Astrocyte (in vitro differentiated cells and primary cell): ENCODE results near the gene PPM1E. TPM values are rescaled to one million over a fixed set of nuclear protein-coding genes. Genes with fewer than 3 reads are reported as not detected.

Source experiments
- DNase-seq: peaks from one replicate; pipeline ENCODE4 v3.0.0-alpha.2; 2010; ENCODE audit warnings: low read depth
- FAIRE-seq: peaks from 2 replicates; lab custom pipeline; 2011; peaks lifted over from hg19 to GRCh38; lab: Jason Lieb, UNC
- H2AFZ ChIP-seq: 2 replicates; pipeline ENCODE4 v1.6.0; 2012; ENCODE audit warnings: low read depth, low read length, inconsistent platforms
- H3K27ac ChIP-seq: 2 replicates; pipeline ENCODE4 v1.5.1; 2011; ENCODE audit warnings: low read depth, low read length, inconsistent platforms
- H3K27me3 ChIP-seq: 2 replicates; pipeline ENCODE4 v1.6.0; 2011; ENCODE audit warnings: low read length, inconsistent platforms; ENCODE audit not compliant: insufficient read depth
- H3K36me3 ChIP-seq: 2 replicates; pipeline ENCODE4 v1.5.1; 2011; ENCODE audit warnings: low read length, inconsistent platforms; ENCODE audit not compliant: insufficient read depth
- H3K4me1 ChIP-seq: 2 replicates; pipeline ENCODE4 v1.5.1; 2011; ENCODE audit warnings: low read length, inconsistent platforms; ENCODE audit not compliant: insufficient read depth
- H3K4me2 ChIP-seq: 2 replicates; pipeline ENCODE4 v1.6.0; 2012; ENCODE audit warnings: low read length, inconsistent platforms
- H3K4me3 ChIP-seq: 2 replicates; pipeline ENCODE4 v1.5.1; 2011; ENCODE audit warnings: low read depth, mild to moderate bottlenecking, low read length, inconsistent platforms; ENCODE audit not compliant: insufficient read depth
- H3K79me2 ChIP-seq: 2 replicates; pipeline ENCODE4 v1.6.0; 2012; ENCODE audit warnings: mild to moderate bottlenecking, low read length, inconsistent platforms; ENCODE audit not compliant: insufficient read depth
- H3K9ac ChIP-seq: 2 replicates; pipeline ENCODE4 v1.6.0; 2012; ENCODE audit warnings: mild to moderate bottlenecking, low read length, inconsistent platforms
- H3K9me3 ChIP-seq: 2 replicates; pipeline ENCODE4 v1.5.1; 2012; ENCODE audit warnings: low read depth, mild to moderate bottlenecking, low read length, inconsistent platforms; ENCODE audit not compliant: insufficient read depth
- H4K20me1 ChIP-seq: 2 replicates; pipeline ENCODE4 v1.6.0; 2012; ENCODE audit warnings: low read length, inconsistent platforms; ENCODE audit not compliant: insufficient read depth
- H3K27ac Mint-ChIP-seq: one replicate; pipeline ENCODE4 v1.8.0; 2021; ENCODE audit warnings: mild to moderate bottlenecking, mixed read lengths; ENCODE audit not compliant: unreplicated experiment
- H3K27me3 Mint-ChIP-seq: one replicate; pipeline ENCODE4 v1.8.0; 2021; ENCODE audit warnings: low read depth, mixed read lengths; ENCODE audit not compliant: unreplicated experiment
- H3K36me3 Mint-ChIP-seq: one replicate; pipeline ENCODE4 v1.8.0; 2021; ENCODE audit warnings: low read depth, mixed read lengths; ENCODE audit not compliant: unreplicated experiment
- H3K4me1 Mint-ChIP-seq: one replicate; pipeline ENCODE4 v1.8.0; 2021; ENCODE audit warnings: low read depth, mixed read lengths; ENCODE audit not compliant: unreplicated experiment
- H3K4me3 Mint-ChIP-seq: one replicate; pipeline ENCODE4 v1.8.0; 2021; ENCODE audit warnings: mild to moderate bottlenecking, moderate library complexity, mixed read lengths; ENCODE audit not compliant: unreplicated experiment
- H3K9me3 Mint-ChIP-seq: one replicate; pipeline ENCODE4 v1.8.0; 2021; ENCODE audit warnings: mild to moderate bottlenecking, mixed read lengths; ENCODE audit not compliant: unreplicated experiment
- EZH2 ChIP-seq: IDR thresholded peaks from 2 replicates; pipeline ENCODE4 v1.6.1; 2012; ENCODE audit warnings: mild to moderate bottlenecking, low read length, inconsistent platforms; ENCODE audit not compliant: insufficient read depth
- total RNA-seq: library from RNA; stranded (reverse); gene quantifications from 2 replicates; pipeline ENCODE4 v1.2.1, GENCODE V29; 2021
- TF ChIP-seq, protein P1 (sequence below): IDR thresholded peaks from 2 replicates; pipeline ENCODE4 v1.5.1; 2011; ENCODE audit warnings: low read depth, mild to moderate bottlenecking, inconsistent platforms, low read length, moderate library complexity; ENCODE audit not compliant: insufficient read depth

Gene PPM1E
- total RNA-seq, 1 donor from 2014 or later, result 0.79 TPM

- Mint-ChIP-seq H3K36me3 (peaks cover 3% of the 10 kb centered on the region), H3K27me3 (no peaks in the 10 kb centered on the region), H3K9me3 (no peaks in the 10 kb centered on the region), H3K27ac (no peak overlapping the region), H3K4me3 (no peak overlapping the region), H3K4me1 (peaks cover 15% of the 10 kb centered on the region)
- DNase-seq (no peak), FAIRE-seq (no peak)
- TF ChIP-seq EZH2, result no peak
- TF ChIP-seq, protein P1, sequence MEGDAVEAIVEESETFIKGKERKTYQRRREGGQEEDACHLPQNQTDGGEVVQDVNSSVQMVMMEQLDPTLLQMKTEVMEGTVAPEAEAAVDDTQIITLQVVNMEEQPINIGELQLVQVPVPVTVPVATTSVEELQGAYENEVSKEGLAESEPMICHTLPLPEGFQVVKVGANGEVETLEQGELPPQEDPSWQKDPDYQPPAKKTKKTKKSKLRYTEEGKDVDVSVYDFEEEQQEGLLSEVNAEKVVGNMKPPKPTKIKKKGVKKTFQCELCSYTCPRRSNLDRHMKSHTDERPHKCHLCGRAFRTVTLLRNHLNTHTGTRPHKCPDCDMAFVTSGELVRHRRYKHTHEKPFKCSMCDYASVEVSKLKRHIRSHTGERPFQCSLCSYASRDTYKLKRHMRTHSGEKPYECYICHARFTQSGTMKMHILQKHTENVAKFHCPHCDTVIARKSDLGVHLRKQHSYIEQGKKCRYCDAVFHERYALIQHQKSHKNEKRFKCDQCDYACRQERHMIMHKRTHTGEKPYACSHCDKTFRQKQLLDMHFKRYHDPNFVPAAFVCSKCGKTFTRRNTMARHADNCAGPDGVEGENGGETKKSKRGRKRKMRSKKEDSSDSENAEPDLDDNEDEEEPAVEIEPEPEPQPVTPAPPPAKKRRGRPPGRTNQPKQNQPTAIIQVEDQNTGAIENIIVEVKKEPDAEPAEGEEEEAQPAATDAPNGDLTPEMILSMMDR, result no peak
- Histone ChIP-seq H2AFZ (no peak overlapping the region), H3K27me3 (no peaks in the 10 kb centered on the region), H3K4me3 (no peak overlapping the region), H3K4me2 (no peak overlapping the region), H3K79me2 (no peaks in the 10 kb centered on the region), H3K9me3 (no peaks in the 10 kb centered on the region), H3K27ac (no peak overlapping the region), H3K4me1 (peaks cover 32% of the 10 kb centered on the region), H3K9ac (no peak overlapping the region), H3K36me3 (no peaks in the 10 kb centered on the region), H4K20me1 (no peaks in the 10 kb centered on the region)
These were observed 243.2 kb downstream of the PPM1E start for GRCh38 chr17:58998871-58999270.

DNA sequence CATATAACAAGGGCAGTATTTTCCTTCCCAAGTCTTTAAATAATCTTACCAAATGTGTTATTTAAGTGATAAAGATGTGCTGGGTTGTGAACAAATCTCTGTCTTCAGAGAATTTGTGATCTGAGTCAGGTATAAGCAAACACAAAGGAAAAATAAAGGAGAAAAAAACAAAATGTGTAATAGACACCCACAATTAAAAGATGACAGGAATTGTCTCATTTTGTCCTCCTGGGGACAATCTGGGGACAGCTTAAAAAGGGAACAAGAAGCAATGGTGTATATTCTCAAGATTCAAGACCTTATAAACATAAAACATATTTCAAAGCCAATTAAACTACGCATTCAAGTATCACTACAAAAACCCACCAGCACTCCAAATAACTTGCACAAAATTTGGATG, 243.8 kb downstream of the PPM1E start:
- Mint-ChIP-seq H3K4me3 (no peak overlapping the region), H3K9me3 (no peaks in the 10 kb centered on the region), H3K4me1 (peaks cover 15% of the 10 kb centered on the region), H3K27me3 (no peaks in the 10 kb centered on the region), H3K27ac (no peak overlapping the region), H3K36me3 (peaks cover 3% of the 10 kb centered on the region)
- H3K4me1 ChIP-seq, result peaks cover 32% of the 10 kb centered on the region
- H4K20me1 ChIP-seq, result no peaks in the 10 kb centered on the region
- DNase-seq, result no peak
- H3K27ac ChIP-seq, result no peak overlapping the region
- H3K9me3 ChIP-seq, result no peaks in the 10 kb centered on the region
- no peaks in the 10 kb centered on the region for H3K36me3 ChIP-seq
- H3K27me3 ChIP-seq, result no peaks in the 10 kb centered on the region
- H3K4me3 ChIP-seq, result no peak overlapping the region
- no peak for FAIRE-seq
- H3K9ac ChIP-seq, result no peak overlapping the region
- no peak overlapping the region for H2AFZ ChIP-seq
- TF ChIP-seq, protein P1, result no peak
- no peak for TF ChIP-seq EZH2
- H3K4me2 ChIP-seq, result no peak overlapping the region
- H3K79me2 ChIP-seq, result no peaks in the 10 kb centered on the region

- no peaks in the 10 kb centered on the region for H3K27me3 Mint-ChIP-seq
- Histone ChIP-seq H3K9me3 (no peaks in the 10 kb centered on the region), H3K4me2 (no peak overlapping the region), H3K4me1 (peaks cover 32% of the 10 kb centered on the region), H3K79me2 (no peaks in the 10 kb centered on the region), H3K9ac (no peak overlapping the region), H3K4me3 (no peak overlapping the region), H3K27me3 (no peaks in the 10 kb centered on the region), H3K27ac (no peak overlapping the region), H2AFZ (no peak overlapping the region), H4K20me1 (no peaks in the 10 kb centered on the region), H3K36me3 (no peaks in the 10 kb centered on the region)
- peaks cover 3% of the 10 kb centered on the region for H3K36me3 Mint-ChIP-seq
- H3K4me3 Mint-ChIP-seq, result no peak overlapping the region
- no peaks in the 10 kb centered on the region for H3K9me3 Mint-ChIP-seq
- FAIRE-seq (no peak), DNase-seq (no peak)
- H3K27ac Mint-ChIP-seq, result no peak overlapping the region
- H3K4me1 Mint-ChIP-seq, result peaks cover 15% of the 10 kb centered on the region
- TF ChIP-seq, protein P1, result no peak
- TF ChIP-seq EZH2, result no peak
These were observed 244.4 kb downstream of the PPM1E start for GRCh38 chr17:59000022-59000421.
